ENCODE data around the gene PIGV. TPM values are rescaled to one million over a fixed set of nuclear protein-coding genes. Genes with fewer than 3 reads are reported as not detected.
A peak's percentile ranks its signal among the peaks of the same experiment; 100 is the strongest.

Gene PIGV
- total and polyA plus RNA-seq, 2 donors (not counting 1 experiment from before 2014, with no cell fraction given), result 13.3 to 29.6 TPM

DNA sequence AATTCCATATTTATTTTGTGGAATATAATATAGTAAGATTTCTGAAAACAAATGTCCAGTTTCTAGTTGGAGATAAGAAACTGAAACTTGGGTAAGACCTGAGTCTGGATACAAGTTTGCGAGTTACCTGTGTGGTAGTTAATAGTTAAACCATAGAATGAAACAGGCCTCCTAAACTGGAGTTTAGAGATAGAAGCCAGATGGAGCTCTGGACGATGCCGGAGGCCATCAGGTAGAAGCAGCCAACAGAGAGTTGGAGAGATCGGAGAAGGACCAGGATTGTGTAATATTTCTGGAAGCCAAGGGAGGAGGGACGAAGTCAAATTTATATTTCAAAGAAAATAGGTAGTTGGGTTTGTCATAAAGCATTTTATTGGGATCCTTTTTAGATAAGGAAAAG lies 46.8 kb upstream of the PIGV start:
- peaks cover 15% of the 10 kb centered on the region for H3K4me1 ChIP-seq (ENCODE audit: control insufficient read depth, extremely low read depth, insufficient read depth, low read length)
- no peaks in the 10 kb centered on the region for H3K9me3 ChIP-seq (ENCODE audit: control insufficient read depth, insufficient read depth, low read depth, low read length)
- H3K36me3 ChIP-seq (ENCODE audit: control insufficient read depth, insufficient read depth, low read length), result peaks cover 8% of the 10 kb centered on the region
- TF ChIP-seq, protein P1, sequence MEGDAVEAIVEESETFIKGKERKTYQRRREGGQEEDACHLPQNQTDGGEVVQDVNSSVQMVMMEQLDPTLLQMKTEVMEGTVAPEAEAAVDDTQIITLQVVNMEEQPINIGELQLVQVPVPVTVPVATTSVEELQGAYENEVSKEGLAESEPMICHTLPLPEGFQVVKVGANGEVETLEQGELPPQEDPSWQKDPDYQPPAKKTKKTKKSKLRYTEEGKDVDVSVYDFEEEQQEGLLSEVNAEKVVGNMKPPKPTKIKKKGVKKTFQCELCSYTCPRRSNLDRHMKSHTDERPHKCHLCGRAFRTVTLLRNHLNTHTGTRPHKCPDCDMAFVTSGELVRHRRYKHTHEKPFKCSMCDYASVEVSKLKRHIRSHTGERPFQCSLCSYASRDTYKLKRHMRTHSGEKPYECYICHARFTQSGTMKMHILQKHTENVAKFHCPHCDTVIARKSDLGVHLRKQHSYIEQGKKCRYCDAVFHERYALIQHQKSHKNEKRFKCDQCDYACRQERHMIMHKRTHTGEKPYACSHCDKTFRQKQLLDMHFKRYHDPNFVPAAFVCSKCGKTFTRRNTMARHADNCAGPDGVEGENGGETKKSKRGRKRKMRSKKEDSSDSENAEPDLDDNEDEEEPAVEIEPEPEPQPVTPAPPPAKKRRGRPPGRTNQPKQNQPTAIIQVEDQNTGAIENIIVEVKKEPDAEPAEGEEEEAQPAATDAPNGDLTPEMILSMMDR (conservative IDR thresholded peaks at IDR 0.05 in 1 of 2, IDR thresholded peaks at IDR 0.05 in 1 of 2; ENCODE audit: low read depth in 1 of 2, low read length in 2 of 2), result no peak
- no peak for TF ChIP-seq EZH2 (IDR thresholded peaks at IDR 0.05; ENCODE audit: low read length, missing control alignments)
- no peak overlapping the region for H3K9ac ChIP-seq (ENCODE audit: insufficient read depth, low read length)
- H3K4me3 ChIP-seq (replicated peaks in 1 of 4; ENCODE audit: control extremely low read depth in 1 of 4, insufficient read depth in 1 of 4, low read depth in 3 of 4, low read length in 4 of 4), result no peak overlapping the region
- no peak overlapping the region for H2AFZ ChIP-seq (ENCODE audit: low read length)
- H3K4me2 ChIP-seq (ENCODE audit: extremely low read depth, insufficient read depth, low read length), result no peak overlapping the region
- no peaks in the 10 kb centered on the region for H4K20me1 ChIP-seq (ENCODE audit: control insufficient read depth, extremely low read depth, insufficient read depth, low read length)
- peaks cover 28% of the 10 kb centered on the region for H3K79me2 ChIP-seq (ENCODE audit: control insufficient read depth, insufficient read depth, low read length)
- no peaks in the 10 kb centered on the region for H3K27me3 ChIP-seq (ENCODE audit: control insufficient read depth, insufficient read depth, low read length)
- no peak overlapping the region for H3K27ac ChIP-seq (ENCODE audit: insufficient read depth, low read length)
- DNase-seq (ENCODE audit: low read depth in 2 of 2), result no peak

DNA sequence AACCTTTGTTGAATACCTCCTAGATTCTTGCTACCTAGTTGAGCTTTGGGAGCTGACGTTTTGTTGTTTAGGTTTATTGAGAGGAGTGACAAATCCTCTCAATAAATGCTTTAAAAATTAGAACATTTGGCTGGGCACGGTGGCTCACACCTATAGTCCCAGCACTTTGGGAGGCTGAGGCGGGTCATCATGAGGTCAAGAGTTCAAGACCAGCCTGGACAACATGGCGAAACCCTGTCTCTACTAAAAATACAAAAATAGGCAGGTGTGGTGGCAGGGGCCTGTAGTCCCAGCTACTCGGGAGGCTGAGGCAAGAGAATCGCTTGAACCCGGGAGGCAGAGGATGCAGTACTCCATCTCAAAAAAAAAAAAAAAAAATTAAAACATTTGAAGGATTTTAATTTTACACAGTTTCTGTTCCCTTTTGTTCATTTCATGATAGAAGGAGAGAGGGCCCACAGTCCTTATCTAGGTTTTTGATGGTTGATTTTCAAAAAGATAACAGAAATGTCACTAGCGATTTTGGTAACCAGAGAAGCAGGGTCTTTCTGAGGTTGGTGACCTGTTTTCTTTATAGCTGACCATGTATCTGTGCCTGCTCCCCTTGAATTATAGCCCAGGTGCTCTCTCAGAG lies 44.2 kb upstream of the PIGV start:
- Histone ChIP-seq H3K4me2 (ENCODE audit: extremely low read depth, insufficient read depth, low read length) (no peak overlapping the region), H3K4me1 (ENCODE audit: control insufficient read depth, extremely low read depth, insufficient read depth, low read length) (peaks cover 15% of the 10 kb centered on the region)

DNA sequence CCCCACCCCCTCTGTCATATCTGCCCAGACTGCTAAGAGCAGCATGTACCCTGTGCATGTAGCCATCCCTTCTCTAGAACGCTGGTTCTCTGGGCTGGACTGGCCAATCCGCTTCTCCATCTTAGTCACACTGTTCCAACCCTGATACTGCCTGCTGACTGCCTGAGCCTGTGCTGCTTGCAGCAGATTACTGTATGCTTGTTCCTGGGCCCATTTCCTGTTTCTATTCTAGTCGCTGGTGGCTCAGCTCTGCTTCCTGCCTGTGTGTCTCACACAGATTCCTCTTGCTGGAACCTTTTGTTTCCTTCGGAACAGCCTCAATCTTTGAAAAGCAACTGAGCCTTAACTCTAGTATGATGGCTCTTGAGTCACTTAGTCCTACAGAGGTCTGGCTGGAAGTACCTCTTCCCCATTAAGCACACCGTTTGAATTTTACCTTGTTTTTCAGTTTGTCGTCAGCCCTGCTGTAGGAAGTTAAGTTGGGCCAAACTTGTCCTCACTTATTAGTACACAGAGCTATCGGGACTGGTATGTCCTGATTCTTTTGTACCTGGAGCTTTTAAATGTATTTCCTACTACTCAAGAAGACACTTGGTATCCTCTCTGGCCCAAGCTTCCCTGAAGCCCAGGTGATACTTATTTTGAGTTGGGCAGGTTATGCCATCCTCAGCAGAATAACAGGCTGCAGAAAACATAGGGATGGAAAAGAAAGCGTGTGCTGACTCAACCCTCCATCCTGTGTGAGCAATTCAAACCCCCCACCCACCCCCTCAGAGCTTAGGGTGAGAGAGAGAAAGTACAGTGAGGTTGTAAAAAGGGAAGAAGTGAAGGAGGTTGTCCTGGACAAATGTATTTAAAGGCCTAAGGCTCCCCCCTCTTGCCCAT lies 43.4 kb upstream of the PIGV start:
- peak; percentile 82 to 94 for DNase-seq (ENCODE audit: low read depth in 2 of 2)
- H3K27ac ChIP-seq (ENCODE audit: insufficient read depth, low read length), result peak overlapping the region; percentile 32
- no peaks in the 10 kb centered on the region for H3K9me3 ChIP-seq (ENCODE audit: control insufficient read depth, insufficient read depth, low read depth, low read length)
- peak overlapping the region; percentile 49 for H3K4me2 ChIP-seq (ENCODE audit: extremely low read depth, insufficient read depth, low read length)
- H3K9ac ChIP-seq (ENCODE audit: insufficient read depth, low read length), result no peak overlapping the region
- H3K27me3 ChIP-seq (ENCODE audit: control insufficient read depth, insufficient read depth, low read length), result no peaks in the 10 kb centered on the region
- H3K4me1 ChIP-seq (ENCODE audit: control insufficient read depth, extremely low read depth, insufficient read depth, low read length), result peaks cover 15% of the 10 kb centered on the region
- H4K20me1 ChIP-seq (ENCODE audit: control insufficient read depth, extremely low read depth, insufficient read depth, low read length), result no peaks in the 10 kb centered on the region
- no peak overlapping the region for H2AFZ ChIP-seq (ENCODE audit: low read length)
- no peak for TF ChIP-seq EZH2 (IDR thresholded peaks at IDR 0.05; ENCODE audit: low read length, missing control alignments)
- TF ChIP-seq, protein P1 (conservative IDR thresholded peaks at IDR 0.05 in 1 of 2, IDR thresholded peaks at IDR 0.05 in 1 of 2; ENCODE audit: low read depth in 1 of 2, low read length in 2 of 2), result no peak
- H3K79me2 ChIP-seq (ENCODE audit: control insufficient read depth, insufficient read depth, low read length), result peaks cover 44% of the 10 kb centered on the region
- peaks cover 7% of the 10 kb centered on the region for H3K36me3 ChIP-seq (ENCODE audit: control insufficient read depth, insufficient read depth, low read length)
- H3K4me3 ChIP-seq (replicated peaks in 1 of 4; ENCODE audit: control extremely low read depth in 1 of 4, insufficient read depth in 1 of 4, low read depth in 3 of 4, low read length in 4 of 4), result no peak overlapping the region

More for the DNA sequence above, 44.2 kb upstream of the PIGV start:
- no peak overlapping the region for H2AFZ ChIP-seq (ENCODE audit: low read length)
- H4K20me1 ChIP-seq (ENCODE audit: control insufficient read depth, extremely low read depth, insufficient read depth, low read length), result no peaks in the 10 kb centered on the region
- peaks cover 42% of the 10 kb centered on the region for H3K79me2 ChIP-seq (ENCODE audit: control insufficient read depth, insufficient read depth, low read length)
- peak overlapping the region; percentile 32 for H3K27ac ChIP-seq (ENCODE audit: insufficient read depth, low read length)
- no peaks in the 10 kb centered on the region for H3K9me3 ChIP-seq (ENCODE audit: control insufficient read depth, insufficient read depth, low read depth, low read length)
- H3K27me3 ChIP-seq (ENCODE audit: control insufficient read depth, insufficient read depth, low read length), result no peaks in the 10 kb centered on the region
- H3K36me3 ChIP-seq (ENCODE audit: control insufficient read depth, insufficient read depth, low read length), result peaks cover 7% of the 10 kb centered on the region
- no peak for DNase-seq (ENCODE audit: low read depth in 2 of 2)
- H3K4me3 ChIP-seq (replicated peaks in 1 of 4; ENCODE audit: control extremely low read depth in 1 of 4, insufficient read depth in 1 of 4, low read depth in 3 of 4, low read length in 4 of 4), result no peak overlapping the region
- no peak overlapping the region for H3K9ac ChIP-seq (ENCODE audit: insufficient read depth, low read length)
- TF ChIP-seq, protein P1 (conservative IDR thresholded peaks at IDR 0.05 in 1 of 2, IDR thresholded peaks at IDR 0.05 in 1 of 2; ENCODE audit: low read depth in 1 of 2, low read length in 2 of 2), result no peak
- TF ChIP-seq EZH2 (IDR thresholded peaks at IDR 0.05; ENCODE audit: low read length, missing control alignments), result no peak

All from fibroblast of lung (primary cell).